Measurements from ENCODE around the gene SOX5. TPM values are rescaled to one million over a fixed set of nuclear protein-coding genes. Genes with fewer than 3 reads are reported as not detected.

Gene SOX5
- total and polyA plus RNA-seq, 9 of the 15 experiments (the other 6 are each of a cell fraction or from before 2014, with no cell fraction given) = 8.3 to 16.5 (median 11.9) TPM

DNA sequence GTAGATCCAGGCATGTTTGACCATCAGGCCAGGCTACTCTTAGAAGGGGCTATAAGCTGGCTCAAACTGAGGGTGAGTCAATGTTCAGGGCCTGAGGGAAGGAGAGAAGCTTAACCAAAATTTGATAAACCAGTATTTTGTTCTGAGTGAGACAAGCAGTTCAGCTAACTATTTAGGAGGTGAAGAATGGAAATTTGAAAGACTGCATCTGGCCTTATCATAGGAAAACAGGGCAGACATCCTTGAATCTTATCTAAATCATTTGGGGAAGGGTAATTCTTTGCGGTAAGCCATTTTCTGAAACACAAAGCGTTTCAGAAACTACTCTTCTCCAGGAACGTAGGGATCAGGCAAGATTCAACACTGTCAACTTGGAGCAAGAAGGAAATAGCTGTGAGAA lies 447.2 kb downstream of the SOX5 start (continued):
- TF ChIP-seq, protein P1, sequence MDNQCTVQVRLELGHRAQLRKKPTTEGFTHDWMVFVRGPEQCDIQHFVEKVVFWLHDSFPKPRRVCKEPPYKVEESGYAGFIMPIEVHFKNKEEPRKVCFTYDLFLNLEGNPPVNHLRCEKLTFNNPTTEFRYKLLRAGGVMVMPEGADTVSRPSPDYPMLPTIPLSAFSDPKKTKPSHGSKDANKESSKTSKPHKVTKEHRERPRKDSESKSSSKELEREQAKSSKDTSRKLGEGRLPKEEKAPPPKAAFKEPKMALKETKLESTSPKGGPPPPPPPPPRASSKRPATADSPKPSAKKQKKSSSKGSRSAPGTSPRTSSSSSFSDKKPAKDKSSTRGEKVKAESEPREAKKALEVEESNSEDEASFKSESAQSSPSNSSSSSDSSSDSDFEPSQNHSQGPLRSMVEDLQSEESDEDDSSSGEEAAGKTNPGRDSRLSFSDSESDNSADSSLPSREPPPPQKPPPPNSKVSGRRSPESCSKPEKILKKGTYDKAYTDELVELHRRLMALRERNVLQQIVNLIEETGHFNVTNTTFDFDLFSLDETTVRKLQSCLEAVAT (IDR thresholded peaks at IDR 0.05) = no peak
- peak; percentile 47; the same call in 1 of the 2 replicates for TF ChIP-seq TAL1 (IDR thresholded peaks at IDR 0.05)
- no peak for TF ChIP-seq HEY1 (CRISPR knock-in tag; IDR thresholded peaks at IDR 0.05; ENCODE audit: borderline replicate concordance)
- TF ChIP-seq ADNP (tag; IDR thresholded peaks at IDR 0.05) = 0 out of 2 replicates have a peak, but pooled peaks have one; percentile 37
- TF ChIP-seq, protein P2, sequence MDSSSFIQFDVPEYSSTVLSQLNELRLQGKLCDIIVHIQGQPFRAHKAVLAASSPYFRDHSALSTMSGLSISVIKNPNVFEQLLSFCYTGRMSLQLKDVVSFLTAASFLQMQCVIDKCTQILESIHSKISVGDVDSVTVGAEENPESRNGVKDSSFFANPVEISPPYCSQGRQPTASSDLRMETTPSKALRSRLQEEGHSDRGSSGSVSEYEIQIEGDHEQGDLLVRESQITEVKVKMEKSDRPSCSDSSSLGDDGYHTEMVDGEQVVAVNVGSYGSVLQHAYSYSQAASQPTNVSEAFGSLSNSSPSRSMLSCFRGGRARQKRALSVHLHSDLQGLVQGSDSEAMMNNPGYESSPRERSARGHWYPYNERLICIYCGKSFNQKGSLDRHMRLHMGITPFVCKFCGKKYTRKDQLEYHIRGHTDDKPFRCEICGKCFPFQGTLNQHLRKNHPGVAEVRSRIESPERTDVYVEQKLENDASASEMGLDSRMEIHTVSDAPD (CRISPR knock-in tag; IDR thresholded peaks at IDR 0.05) = no peak
- TF ChIP-seq ILF3 (IDR thresholded peaks at IDR 0.05; ENCODE audit: borderline replicate concordance) = no peak
- TF ChIP-seq, protein P3, sequence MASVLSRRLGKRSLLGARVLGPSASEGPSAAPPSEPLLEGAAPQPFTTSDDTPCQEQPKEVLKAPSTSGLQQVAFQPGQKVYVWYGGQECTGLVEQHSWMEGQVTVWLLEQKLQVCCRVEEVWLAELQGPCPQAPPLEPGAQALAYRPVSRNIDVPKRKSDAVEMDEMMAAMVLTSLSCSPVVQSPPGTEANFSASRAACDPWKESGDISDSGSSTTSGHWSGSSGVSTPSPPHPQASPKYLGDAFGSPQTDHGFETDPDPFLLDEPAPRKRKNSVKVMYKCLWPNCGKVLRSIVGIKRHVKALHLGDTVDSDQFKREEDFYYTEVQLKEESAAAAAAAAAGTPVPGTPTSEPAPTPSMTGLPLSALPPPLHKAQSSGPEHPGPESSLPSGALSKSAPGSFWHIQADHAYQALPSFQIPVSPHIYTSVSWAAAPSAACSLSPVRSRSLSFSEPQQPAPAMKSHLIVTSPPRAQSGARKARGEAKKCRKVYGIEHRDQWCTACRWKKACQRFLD (CRISPR knock-in tag; IDR thresholded peaks at IDR 0.05) = no peak
- TF ChIP-seq RBM17 (IDR thresholded peaks at IDR 0.05; ENCODE audit: borderline replicate concordance, low read depth, low read length) = no peak
- no peak for TF ChIP-seq ZNF780A (CRISPR knock-in tag; IDR thresholded peaks at IDR 0.05)
- TF ChIP-seq, protein P4, sequence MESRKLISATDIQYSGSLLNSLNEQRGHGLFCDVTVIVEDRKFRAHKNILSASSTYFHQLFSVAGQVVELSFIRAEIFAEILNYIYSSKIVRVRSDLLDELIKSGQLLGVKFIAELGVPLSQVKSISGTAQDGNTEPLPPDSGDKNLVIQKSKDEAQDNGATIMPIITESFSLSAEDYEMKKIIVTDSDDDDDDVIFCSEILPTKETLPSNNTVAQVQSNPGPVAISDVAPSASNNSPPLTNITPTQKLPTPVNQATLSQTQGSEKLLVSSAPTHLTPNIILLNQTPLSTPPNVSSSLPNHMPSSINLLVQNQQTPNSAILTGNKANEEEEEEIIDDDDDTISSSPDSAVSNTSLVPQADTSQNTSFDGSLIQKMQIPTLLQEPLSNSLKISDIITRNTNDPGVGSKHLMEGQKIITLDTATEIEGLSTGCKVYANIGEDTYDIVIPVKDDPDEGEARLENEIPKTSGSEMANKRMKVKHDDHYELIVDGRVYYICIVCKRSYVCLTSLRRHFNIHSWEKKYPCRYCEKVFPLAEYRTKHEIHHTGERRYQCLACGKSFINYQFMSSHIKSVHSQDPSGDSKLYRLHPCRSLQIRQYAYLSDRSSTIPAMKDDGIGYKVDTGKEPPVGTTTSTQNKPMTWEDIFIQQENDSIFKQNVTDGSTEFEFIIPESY (CRISPR knock-in tag; IDR thresholded peaks at IDR 0.05) = no peak
- no peak for TF ChIP-seq ARHGAP35 (IDR thresholded peaks at IDR 0.05; ENCODE audit: partially characterized antibody)
- no peak for TF ChIP-seq ARID2 (IDR thresholded peaks at IDR 0.05)
- TF ChIP-seq MECOM (CRISPR knock-in tag; IDR thresholded peaks at IDR 0.05) = no peak
- no peak for TF ChIP-seq MCM5 (IDR thresholded peaks at IDR 0.05; ENCODE audit: low read depth)
- TF ChIP-seq, protein P5, sequence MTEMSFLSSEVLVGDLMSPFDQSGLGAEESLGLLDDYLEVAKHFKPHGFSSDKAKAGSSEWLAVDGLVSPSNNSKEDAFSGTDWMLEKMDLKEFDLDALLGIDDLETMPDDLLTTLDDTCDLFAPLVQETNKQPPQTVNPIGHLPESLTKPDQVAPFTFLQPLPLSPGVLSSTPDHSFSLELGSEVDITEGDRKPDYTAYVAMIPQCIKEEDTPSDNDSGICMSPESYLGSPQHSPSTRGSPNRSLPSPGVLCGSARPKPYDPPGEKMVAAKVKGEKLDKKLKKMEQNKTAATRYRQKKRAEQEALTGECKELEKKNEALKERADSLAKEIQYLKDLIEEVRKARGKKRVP (CRISPR knock-in tag; IDR thresholded peaks at IDR 0.05) = no peak
- TF ChIP-seq CBX2 (IDR thresholded peaks at IDR 0.05; ENCODE audit: insufficient read depth, low read length, poor library complexity, severe bottlenecking) = no peak
- TF ChIP-seq, protein P6, sequence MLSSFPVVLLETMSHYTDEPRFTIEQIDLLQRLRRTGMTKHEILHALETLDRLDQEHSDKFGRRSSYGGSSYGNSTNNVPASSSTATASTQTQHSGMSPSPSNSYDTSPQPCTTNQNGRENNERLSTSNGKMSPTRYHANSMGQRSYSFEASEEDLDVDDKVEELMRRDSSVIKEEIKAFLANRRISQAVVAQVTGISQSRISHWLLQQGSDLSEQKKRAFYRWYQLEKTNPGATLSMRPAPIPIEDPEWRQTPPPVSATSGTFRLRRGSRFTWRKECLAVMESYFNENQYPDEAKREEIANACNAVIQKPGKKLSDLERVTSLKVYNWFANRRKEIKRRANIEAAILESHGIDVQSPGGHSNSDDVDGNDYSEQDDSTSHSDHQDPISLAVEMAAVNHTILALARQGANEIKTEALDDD (IDR thresholded peaks at IDR 0.05) = peak; percentile 52; the same call in 1 of the 2 replicates
- no peak for TF ChIP-seq ZBTB1 (CRISPR knock-in tag; IDR thresholded peaks at IDR 0.05; ENCODE audit: borderline replicate concordance, low read depth)
- no peak for TF ChIP-seq ZNF3 (CRISPR knock-in tag; IDR thresholded peaks at IDR 0.05)
- no peak for TF ChIP-seq NR3C1 (CRISPR knock-in tag; IDR thresholded peaks at IDR 0.05)
- TF ChIP-seq SREBF2 (CRISPR knock-in tag; IDR thresholded peaks at IDR 0.05) = no peak
